LoVo (cell line): ENCODE results near the gene SIM1.

Experiments used
- DNase-seq: peaks from one replicate; pipeline ENCODE4 v3.0.0-alpha.2; 2016; ENCODE audit warnings: low spot score

The SIM1 gene

DNA sequence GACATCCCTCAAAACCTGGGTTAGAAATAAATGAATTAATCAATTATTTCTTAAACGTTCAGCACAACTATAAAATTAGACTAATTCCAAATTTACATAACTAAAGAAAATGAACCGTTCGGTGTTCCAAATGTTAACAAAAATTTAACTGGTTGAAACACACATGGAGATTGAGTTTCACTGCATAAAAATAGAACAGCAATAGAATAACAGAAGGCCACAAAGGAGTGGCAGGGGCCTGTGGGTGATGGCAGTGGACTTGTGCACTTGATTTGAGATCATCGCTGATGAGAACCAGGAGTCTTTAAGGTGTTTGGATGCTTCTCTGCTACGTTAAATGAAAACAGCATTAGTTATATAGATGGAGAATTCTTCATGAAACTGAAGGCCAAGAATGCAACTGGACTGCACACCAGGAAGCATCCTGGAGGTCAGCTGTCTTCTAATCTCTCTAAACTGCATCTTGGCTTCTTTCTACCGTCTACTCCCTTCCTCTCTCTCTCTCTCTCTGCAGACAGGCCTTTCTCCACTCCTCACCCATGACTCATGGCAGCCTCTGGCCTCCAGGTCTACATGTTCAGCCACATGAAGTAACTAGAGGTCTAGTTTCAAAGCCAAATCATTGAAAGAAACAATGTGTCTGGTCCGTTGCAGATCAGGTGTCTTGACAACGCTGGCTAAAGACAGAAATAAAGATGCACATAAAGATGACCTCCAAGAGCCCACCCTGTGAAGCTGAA is 111.3 kb downstream of the SIM1 start:
- DNase-seq, result no peak

- no peak for DNase-seq
Measured at GRCh38 chr6:100350139-100350538, 114.6 kb downstream of the SIM1 start.

DNA sequence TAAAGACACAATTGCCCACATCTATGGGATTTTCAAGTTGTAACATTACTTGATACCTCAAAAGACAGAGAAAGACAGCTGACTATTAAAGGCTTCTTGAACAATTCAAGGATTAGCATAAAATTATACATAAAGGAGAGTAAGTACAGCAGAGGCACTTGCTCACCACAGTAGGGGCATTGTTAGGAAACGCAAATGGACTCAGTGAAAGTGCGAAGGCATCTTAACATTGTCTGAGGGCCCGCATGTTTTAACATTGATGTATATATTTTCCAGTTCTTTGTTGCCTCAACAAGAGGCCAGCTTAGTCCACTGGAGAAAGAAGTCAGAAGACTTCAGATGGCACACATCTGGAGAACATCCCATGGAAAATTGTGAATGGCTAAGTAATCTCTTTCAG is 115.4 kb downstream of the SIM1 start:
- DNase-seq, result no peak

DNA sequence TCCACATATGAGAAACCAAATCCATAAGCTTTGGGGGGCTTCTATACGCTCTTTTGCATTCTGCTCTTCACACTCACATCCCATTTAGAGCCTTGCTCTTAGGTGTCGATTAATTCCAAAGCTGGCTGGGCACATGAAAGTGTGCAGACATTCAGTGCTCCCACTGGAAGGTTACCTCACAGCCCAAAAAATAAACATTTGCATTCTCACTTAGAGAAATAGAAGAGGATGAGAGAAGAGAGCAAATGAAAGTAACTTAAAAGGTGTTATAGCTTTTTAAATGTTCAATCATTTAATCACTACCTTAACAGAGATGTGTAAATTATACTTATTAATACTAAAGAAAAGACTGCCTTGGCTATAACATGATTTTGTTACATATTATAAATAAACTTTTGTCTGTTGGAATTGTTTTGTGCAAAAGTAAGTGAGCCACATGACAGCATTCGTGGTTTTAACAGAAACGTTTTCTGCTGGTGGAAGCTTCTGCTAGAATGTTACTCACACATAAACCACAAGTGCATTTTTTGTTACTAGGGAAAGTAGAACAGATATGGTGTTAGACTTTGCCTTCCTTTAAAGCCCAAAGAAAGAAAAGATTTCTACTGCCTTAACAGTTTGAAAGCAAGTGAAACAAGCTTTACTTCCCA is 116.7 kb downstream of the SIM1 start:
- DNase-seq, result no peak

GRCh38 chr6:100346828-100347227 is 117.9 kb downstream of the SIM1 start:
- no peak for DNase-seq

- DNase-seq, result no peak
Measured at GRCh38 chr6:100346203-100346602, 118.5 kb downstream of the SIM1 start.

GRCh38 chr6:100344761-100345160 is 120.0 kb downstream of the SIM1 start:
- no peak for DNase-seq

- DNase-seq, result no peak
Measured at GRCh38 chr6:100344321-100344720, 120.4 kb downstream of the SIM1 start.

DNA sequence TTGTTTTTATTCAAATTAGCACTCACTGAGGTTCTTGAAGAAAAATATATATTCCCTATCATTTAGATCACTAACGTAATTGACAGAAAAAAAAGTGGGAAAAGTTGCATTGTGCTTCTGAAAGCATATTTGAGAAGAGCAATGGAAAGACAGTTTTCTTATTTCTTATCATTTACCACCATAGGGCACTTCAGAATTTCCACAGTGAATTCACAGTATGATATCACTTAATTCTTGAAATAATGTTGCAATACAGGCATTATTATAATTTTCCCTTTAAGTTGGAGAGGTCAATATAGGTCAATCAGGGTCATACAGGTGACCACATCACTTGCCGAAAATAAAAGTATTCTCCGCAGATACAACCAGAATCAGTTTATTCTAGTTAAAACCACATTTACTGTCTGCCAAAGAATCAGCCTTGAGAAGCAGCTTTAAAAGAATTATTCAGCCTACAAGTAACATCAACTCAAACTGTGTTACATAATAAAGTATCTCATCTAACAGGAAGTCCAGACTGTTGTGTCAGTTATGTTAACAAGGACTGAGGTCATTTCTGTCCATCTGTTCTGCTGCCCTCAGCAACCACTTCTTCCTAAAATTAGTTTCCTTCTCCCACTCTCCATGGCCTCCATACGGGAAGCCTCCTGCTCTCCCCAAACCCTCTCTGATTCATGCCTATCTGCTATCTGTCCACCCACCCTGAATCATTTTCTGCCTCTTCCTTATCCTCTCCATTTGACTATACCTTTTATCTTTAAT is 121.2 kb downstream of the SIM1 start:
- no peak for DNase-seq

DNA sequence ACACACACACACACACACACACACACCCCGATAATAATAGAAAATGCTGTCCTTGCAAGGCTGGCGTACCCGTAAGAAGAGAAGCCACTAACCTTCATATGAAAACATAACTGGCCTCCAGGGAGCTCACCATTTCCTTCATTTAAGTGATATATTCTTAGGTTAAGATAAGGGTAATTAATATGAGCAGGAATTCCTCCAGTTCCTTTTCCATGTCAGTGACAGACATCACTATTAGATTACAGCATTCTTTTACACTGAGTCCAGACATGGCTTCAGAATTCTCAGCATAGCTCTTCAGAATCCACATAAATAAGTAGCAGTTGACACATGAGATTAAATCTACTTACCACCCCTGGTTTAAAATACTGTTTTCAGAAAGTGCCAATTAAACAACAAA is 121.9 kb downstream of the SIM1 start:
- no peak for DNase-seq

GRCh38 chr6:100339574-100340255 is 125.0 kb downstream of the SIM1 start:
- no peak for DNase-seq

DNA sequence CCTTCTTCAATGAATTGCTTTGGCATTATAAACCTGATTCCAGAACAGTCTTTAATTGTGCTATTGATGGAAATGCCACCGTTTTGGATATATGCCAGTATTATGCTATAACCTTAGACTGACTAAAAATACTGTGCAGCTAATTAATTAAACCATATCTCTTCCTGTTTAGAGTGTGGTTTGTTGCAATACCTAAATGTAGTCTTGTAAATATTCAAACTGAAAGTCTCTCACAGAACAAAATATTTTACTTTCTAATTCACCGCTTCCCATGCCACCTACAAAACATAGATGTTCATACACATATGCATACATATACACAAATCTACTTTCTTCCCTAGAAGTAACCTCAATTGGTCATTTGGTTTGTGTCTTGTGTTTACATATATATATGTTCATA is 126.6 kb downstream of the SIM1 start:
- no peak for DNase-seq

- no peak for DNase-seq
Measured at GRCh38 chr6:100336876-100337275, 127.8 kb downstream of the SIM1 start.

DNA sequence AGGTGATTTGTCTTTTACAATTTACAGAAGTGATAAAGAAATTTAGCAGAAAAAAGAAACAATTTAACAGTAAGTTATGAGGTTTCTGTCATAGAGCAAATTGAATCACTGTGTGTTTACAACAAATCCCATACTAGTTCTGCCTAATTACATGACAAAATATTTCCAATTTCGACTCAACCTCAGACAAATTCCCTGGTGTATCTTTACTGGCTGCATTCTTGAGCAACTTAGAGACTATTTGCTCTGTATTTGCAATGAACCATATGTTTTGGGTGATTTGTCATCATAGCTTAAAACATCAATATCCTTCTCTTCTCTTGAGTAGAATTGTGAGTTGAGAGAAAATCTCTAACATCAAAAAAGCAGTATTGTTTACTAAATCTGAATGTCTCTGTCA is 128.7 kb downstream of the SIM1 start:
- no peak for DNase-seq
